ENCODE measurements around the gene KCNJ18.
"Not testable (repeated sequence)": the region's sequence is repeated elsewhere in the genome, so short reads cannot be mapped to it uniquely, and the experiment has no call there.

Gene KCNJ18

DNA sequence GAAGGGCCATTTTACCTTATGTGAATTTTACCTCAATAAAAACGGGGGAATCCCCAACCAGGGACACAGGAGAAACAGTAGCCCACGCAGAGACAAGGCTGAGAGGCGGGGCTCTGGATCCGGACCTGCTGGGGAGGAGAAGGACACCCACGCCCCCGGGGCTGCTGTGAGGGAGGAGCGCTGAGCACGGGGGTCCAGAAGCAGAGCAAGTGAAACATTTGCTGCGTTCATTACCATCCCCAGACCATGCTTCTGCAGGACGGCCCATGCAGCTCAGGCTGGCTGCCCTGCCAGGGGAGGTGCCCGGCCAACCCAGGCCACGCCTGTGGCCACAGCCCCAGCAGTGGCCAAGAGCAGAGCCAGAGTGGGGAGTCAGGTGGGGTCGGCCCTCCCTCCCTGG, 50.0 kb downstream of the KCNJ18 start:
- no peaks in the 10 kb centered on the region for H3K9me3 ChIP-seq
- intact Hi-C loops (cut with DNase I; ENCODE audit: low total_unique reads), result no loop called here
- H3K27ac ChIP-seq, result no peak overlapping the region
- DNase-seq, result no peak
- H3K4me3 ChIP-seq, result no peak overlapping the region
- H3K27me3 ChIP-seq, result no peaks in the 10 kb centered on the region
- H3K36me3 ChIP-seq, result no peaks in the 10 kb centered on the region
- TF ChIP-seq, protein P1, sequence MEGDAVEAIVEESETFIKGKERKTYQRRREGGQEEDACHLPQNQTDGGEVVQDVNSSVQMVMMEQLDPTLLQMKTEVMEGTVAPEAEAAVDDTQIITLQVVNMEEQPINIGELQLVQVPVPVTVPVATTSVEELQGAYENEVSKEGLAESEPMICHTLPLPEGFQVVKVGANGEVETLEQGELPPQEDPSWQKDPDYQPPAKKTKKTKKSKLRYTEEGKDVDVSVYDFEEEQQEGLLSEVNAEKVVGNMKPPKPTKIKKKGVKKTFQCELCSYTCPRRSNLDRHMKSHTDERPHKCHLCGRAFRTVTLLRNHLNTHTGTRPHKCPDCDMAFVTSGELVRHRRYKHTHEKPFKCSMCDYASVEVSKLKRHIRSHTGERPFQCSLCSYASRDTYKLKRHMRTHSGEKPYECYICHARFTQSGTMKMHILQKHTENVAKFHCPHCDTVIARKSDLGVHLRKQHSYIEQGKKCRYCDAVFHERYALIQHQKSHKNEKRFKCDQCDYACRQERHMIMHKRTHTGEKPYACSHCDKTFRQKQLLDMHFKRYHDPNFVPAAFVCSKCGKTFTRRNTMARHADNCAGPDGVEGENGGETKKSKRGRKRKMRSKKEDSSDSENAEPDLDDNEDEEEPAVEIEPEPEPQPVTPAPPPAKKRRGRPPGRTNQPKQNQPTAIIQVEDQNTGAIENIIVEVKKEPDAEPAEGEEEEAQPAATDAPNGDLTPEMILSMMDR (IDR thresholded peaks at IDR 0.05), result no peak
- H3K4me1 ChIP-seq, result no peaks in the 10 kb centered on the region

DNA sequence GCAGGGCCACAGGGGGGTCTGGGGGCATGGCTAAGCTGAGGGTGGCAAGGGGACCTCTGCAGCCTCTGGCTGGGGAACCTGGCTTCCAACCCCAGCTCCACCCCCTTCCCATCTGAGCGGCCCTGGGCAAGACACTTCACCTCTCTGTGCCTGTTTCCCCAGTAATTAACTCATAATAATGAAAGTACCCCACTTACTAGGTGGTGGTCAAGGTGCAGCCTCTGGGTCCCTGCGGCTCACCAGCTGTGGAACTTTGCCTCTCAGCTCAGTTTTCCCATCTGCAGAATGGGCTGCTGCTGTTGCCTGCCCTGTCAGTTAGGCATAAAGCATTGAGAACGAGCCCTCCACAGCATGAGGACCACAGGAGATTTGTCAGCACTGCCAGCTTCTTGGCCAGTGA, 51.8 kb downstream of the KCNJ18 start:
- H3K4me3 ChIP-seq; intact Hi-C loops (cut with DNase I; ENCODE audit: low total_unique reads); DNase-seq: not testable (repeated sequence)

DNA sequence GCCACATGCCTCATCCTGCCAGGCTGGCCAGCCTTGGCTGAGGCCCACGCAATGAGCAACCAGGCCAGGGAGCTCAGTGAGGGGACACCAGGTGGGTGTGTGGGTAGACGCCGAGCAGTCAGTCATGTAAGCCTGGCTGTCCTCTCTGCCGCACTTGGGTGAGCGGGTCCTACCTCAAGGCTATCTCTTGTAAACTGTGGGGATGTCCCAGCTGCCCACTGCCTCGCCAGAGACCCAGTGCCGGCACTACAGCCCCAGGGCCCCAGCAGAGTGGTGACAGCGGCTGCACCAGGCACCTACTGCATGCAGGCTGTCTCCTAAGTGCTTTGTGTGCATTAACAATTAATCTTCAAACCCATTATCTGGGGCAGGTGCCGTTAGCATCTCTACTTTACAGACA, 52.3 kb downstream of the KCNJ18 start:
- H3K27ac ChIP-seq; DNase-seq; H3K27me3 ChIP-seq; H3K4me1 ChIP-seq; intact Hi-C loops (cut with DNase I; ENCODE audit: low total_unique reads); H3K36me3 ChIP-seq; H3K9me3 ChIP-seq; H3K4me3 ChIP-seq: not testable (repeated sequence)

More for the DNA sequence above, 51.8 kb downstream of the KCNJ18 start:
- not testable (repeated sequence) for H3K9me3 ChIP-seq, H3K4me1 ChIP-seq, H3K27me3 ChIP-seq, H3K36me3 ChIP-seq, H3K27ac ChIP-seq

DNA sequence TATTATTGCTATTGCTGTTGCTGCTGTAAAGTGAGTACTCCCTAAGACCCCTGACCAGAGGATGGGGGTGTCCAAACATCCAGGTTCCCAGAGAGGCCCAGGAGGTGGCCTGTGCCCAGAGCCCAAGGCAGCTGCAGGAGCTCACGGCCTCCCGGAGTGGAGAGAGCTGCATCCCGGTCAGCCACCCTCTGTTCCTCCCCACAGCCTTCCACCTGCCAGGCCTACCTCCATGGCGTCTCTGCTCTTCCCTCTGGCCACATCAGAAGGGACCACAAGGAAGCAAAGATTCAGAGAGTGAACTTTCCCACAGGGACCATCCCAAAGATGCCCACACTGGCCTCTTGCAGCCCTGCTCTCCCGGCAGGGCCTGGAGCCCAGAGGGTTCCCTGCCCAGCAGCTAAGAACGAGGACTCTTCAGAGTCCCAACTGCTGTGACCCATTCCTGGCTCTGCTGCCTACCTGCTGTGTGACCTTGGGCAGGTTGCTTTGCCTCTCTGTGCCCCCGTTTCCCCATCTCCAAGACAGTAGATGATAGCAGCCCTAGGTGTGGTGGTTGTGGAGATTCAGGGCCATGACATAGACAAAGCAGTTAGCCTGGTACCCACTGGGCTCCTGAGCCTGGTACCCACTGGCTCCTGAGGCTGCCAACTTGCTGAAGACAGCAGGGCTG, 53.2 kb downstream of the KCNJ18 start:
- H3K27me3 ChIP-seq; H3K36me3 ChIP-seq; H3K9me3 ChIP-seq; intact Hi-C loops (cut with DNase I; ENCODE audit: low total_unique reads); H3K27ac ChIP-seq; H3K4me1 ChIP-seq; H3K4me3 ChIP-seq; DNase-seq: not testable (repeated sequence)

DNA sequence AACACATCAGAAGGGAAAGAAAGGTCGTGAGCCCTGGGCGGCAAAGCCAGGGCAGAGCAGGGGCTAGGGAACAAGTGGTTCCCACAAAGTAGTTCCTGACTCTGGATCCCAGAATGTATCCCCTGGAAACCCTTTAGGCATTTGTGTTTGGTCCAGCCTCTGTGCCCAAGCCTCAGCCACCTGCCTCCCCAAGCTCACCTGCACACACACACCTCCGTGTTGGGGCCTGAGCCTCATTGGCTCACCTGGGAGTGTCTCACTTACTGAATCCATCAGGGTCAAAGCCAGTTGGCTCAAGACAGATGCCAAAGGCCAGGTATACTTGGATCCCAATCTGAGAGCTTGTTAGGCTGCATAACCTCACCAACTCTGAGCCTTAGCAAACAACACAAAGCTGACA, 54.1 kb downstream of the KCNJ18 start:
- H3K27ac ChIP-seq; DNase-seq; intact Hi-C loops (cut with DNase I; ENCODE audit: low total_unique reads); H3K36me3 ChIP-seq; H3K9me3 ChIP-seq; H3K4me1 ChIP-seq; H3K4me3 ChIP-seq; H3K27me3 ChIP-seq: not testable (repeated sequence)

DNA sequence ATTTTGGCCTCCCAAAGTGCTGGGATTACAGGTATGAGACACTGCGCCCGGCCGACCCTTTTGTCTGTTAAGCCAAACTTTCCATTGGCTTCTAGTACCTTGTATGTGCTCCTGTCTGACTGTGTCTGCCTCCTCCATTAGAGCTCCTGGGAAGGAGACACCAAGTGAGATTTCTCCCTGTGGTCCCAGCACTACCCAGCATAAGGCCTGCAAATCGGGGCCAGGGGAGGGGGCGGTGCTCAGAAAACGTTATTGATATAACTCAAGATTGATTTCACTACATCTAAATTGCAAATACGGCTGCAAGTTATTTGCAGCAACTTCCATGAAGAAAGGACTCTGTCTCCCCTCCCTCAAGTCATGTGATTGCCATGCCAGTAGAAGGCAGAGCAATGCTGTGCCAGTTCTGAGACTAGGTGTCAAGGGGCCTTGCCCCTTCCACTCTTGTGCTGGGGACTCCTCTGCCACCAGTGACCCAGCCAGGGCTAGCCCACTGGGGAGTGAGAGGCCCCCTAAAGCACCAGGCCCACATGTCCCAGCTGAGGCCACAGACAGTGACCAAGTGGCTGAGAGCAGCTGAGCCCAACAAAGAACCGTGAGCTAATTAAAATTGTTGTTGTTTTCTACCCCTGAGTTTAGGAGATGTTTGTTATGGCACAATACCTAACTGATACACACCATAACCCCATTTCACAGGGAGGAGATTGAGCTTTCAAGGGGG, 55.0 kb downstream of the KCNJ18 start:
- intact Hi-C loops (cut with DNase I; ENCODE audit: low total_unique reads); H3K27me3 ChIP-seq; DNase-seq; H3K27ac ChIP-seq; H3K36me3 ChIP-seq; H3K9me3 ChIP-seq; H3K4me1 ChIP-seq; H3K4me3 ChIP-seq: not testable (repeated sequence)

DNA sequence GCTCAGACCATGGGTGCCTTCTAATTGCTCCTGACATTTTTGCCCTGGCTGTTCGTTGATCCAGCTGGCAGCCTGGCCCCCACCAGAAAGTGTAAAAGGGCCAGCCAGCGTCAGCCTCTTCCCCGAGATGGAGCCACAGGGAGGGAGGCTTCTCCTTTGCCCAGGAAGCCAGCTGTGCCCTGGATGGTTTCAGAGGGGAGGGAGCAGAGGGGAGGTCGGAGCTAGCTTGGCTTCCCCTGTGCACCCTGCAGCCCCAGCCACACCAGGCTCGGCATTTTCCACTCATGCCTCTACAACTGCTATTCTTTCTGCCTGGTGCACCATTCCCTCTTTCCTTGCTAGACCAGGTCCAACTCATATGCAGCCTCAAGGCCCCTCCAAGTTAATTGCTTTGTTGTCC, 56.4 kb downstream of the KCNJ18 start:
- H3K27ac ChIP-seq; DNase-seq; H3K4me1 ChIP-seq; H3K27me3 ChIP-seq; H3K36me3 ChIP-seq; intact Hi-C loops (cut with DNase I; ENCODE audit: low total_unique reads); H3K9me3 ChIP-seq; H3K4me3 ChIP-seq: not testable (repeated sequence)

DNA sequence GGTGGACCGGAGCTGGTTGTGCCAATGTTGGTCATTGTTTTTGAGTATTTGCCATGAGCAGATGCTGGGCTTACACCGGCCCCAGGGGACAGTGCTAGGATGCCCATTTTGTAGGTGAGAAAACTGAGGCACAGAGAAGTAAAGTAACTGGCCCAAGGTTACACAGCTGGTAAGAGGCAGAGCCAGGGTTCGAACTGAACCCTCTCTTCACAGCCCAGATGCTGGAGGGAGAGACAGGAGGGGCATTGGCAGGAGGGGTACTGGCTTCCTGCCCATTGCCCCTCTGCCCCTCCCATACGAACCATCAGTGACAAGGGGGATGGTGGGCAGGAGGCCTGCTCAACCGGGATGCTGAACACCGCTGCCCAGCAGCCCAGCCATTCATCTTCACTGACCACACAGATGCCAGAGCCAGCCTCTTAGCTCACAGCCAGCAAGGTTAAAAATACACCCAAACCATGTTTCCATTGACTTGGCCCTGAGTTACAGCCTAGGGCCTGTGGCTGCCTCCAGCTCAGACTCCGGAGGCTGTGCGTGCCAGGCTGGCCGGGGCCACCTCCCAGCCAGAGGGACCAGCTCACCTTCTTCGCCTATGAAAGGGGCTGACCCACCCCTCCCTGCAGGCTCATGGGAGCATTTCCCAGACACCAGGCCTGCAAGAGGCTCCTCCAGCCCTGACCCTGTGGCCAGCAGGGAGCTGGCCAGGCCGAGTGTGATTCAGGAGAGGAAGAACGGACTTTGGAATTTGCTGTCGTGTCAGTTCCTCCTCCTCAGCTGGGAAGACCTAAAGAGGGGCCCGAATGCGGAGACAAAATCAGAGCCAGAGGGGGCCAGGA, 57.6 kb downstream of the KCNJ18 start:
- H3K9me3 ChIP-seq; H3K27ac ChIP-seq; H3K4me3 ChIP-seq; intact Hi-C loops (cut with DNase I; ENCODE audit: low total_unique reads); H3K36me3 ChIP-seq; H3K27me3 ChIP-seq; DNase-seq; H3K4me1 ChIP-seq: not testable (repeated sequence)

DNA sequence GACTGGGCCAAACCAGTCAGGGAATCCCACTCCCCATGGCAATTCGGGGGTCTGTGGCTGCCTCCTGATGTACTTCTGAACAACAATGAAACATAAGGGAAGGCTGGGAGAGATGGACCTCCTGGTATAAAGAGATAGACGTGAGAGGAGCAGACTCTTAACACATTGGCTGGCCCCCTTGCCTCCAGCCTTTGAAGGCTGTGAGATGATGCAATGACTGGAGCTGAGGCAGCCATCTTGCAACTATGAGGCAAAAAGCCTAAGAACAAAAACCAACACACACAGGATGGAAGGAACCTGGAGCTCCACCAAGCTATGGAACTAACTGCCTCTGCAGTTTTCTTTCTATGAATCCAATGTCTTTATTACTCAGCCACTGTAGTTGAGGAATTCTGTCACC, 58.8 kb downstream of the KCNJ18 start:
- H3K27ac ChIP-seq; H3K36me3 ChIP-seq; DNase-seq; intact Hi-C loops (cut with DNase I; ENCODE audit: low total_unique reads); H3K4me3 ChIP-seq; H3K4me1 ChIP-seq; H3K9me3 ChIP-seq; H3K27me3 ChIP-seq: not testable (repeated sequence)

Measured in tibial artery (tissue), 4 donors.